HL-60 (cell line): Measurements from ENCODE around the gene PHF21B.

ENCODE experiments used
- REST ChIP-seq: IDR thresholded peaks from 2 replicates; pipeline ENCODE4 v1.6.1; 2012; ENCODE audit warnings: low read depth; ENCODE audit not compliant: insufficient replicate concordance
- TF ChIP-seq, protein P1 (sequence below): IDR thresholded peaks from one replicate; pipeline ENCODE4 v1.5.1; 2011; ENCODE audit warnings: low read length, control low read depth, inconsistent platforms; ENCODE audit not compliant: insufficient read depth

- TF ChIP-seq, protein P1, sequence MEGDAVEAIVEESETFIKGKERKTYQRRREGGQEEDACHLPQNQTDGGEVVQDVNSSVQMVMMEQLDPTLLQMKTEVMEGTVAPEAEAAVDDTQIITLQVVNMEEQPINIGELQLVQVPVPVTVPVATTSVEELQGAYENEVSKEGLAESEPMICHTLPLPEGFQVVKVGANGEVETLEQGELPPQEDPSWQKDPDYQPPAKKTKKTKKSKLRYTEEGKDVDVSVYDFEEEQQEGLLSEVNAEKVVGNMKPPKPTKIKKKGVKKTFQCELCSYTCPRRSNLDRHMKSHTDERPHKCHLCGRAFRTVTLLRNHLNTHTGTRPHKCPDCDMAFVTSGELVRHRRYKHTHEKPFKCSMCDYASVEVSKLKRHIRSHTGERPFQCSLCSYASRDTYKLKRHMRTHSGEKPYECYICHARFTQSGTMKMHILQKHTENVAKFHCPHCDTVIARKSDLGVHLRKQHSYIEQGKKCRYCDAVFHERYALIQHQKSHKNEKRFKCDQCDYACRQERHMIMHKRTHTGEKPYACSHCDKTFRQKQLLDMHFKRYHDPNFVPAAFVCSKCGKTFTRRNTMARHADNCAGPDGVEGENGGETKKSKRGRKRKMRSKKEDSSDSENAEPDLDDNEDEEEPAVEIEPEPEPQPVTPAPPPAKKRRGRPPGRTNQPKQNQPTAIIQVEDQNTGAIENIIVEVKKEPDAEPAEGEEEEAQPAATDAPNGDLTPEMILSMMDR, result no peak
- TF ChIP-seq REST, result no peak
Measured at GRCh38 chr22:44901301-44901700, 108.5 kb downstream of the PHF21B start.
